ENCODE data around the gene ZBTB20. TPM values are rescaled to one million over a fixed set of nuclear protein-coding genes. Genes with fewer than 3 reads are reported as not detected.

The ZBTB20 gene
- total RNA-seq, 1 experiment from 2014 or later = 26.5 TPM

DNA sequence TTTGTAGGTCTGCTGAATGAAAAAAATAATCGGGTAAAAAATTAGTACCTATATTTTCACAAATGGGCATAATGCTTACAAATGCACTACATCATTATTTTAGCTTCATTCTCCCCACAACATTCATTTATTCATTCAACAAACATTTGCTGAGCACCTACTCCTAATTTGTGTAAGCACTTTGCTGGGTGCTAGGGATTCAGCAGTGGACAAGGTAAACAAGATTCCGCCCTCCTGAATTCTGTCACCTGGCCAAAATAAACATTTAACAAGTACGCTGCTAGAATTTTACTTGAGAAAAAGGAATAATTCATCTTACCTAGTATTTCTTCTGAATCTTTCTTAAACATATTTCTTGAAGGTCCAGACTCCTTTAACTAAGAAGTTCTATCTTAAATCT is 781.2 kb downstream of the ZBTB20 start:
- POLR2A ChIA-PET (ENCODE audit: unreplicated experiment) = interaction anchor here (0.8 kb wide), 1 partner anchor 523 kb away, joined by 3 read pairs; no protein-coding TSS in a partner anchor
- H3K4me1 ChIP-seq (replicated peaks; ENCODE audit: insufficient read depth) = no peaks in the 10 kb centered on the region
- DNase-seq = no peak
- no peak overlapping the region for H3K27ac ChIP-seq
- H3K79me2 ChIP-seq (ENCODE audit: low read depth) = no peaks in the 10 kb centered on the region
- H3K27me3 ChIP-seq (ENCODE audit: insufficient read depth, low read depth) = no peaks in the 10 kb centered on the region
- no peaks in the 10 kb centered on the region for H3K9me3 ChIP-seq (ENCODE audit: insufficient read depth, low read depth)
- no peak overlapping the region for H2AFZ ChIP-seq
- H3K4me2 ChIP-seq = no peak overlapping the region
- intact Hi-C loops (cut with micrococcal nuclease; ENCODE audit: unreplicated experiment) = no loop called here
- no TSS peak for BruUV-seq (replicated peaks)
- H3F3A ChIP-seq (ENCODE audit: insufficient read depth, low read depth) = no peaks in the 10 kb centered on the region
- CTCF ChIA-PET = no interaction called here
- H3K36me3 ChIP-seq (ENCODE audit: low read depth) = no peaks in the 10 kb centered on the region
- H3K9me2 ChIP-seq (ENCODE audit: insufficient read depth) = no peaks in the 10 kb centered on the region
- TF ChIP-seq, protein P1, sequence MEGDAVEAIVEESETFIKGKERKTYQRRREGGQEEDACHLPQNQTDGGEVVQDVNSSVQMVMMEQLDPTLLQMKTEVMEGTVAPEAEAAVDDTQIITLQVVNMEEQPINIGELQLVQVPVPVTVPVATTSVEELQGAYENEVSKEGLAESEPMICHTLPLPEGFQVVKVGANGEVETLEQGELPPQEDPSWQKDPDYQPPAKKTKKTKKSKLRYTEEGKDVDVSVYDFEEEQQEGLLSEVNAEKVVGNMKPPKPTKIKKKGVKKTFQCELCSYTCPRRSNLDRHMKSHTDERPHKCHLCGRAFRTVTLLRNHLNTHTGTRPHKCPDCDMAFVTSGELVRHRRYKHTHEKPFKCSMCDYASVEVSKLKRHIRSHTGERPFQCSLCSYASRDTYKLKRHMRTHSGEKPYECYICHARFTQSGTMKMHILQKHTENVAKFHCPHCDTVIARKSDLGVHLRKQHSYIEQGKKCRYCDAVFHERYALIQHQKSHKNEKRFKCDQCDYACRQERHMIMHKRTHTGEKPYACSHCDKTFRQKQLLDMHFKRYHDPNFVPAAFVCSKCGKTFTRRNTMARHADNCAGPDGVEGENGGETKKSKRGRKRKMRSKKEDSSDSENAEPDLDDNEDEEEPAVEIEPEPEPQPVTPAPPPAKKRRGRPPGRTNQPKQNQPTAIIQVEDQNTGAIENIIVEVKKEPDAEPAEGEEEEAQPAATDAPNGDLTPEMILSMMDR (conservative IDR thresholded peaks at IDR 0.05) = no peak
- TF ChIP-seq EZH2 (IDR thresholded peaks at IDR 0.05; ENCODE audit: low read depth) = no peak
- H4K20me1 ChIP-seq (ENCODE audit: insufficient read depth) = no peaks in the 10 kb centered on the region
- H3K4me3 ChIP-seq = no peak overlapping the region

DNA sequence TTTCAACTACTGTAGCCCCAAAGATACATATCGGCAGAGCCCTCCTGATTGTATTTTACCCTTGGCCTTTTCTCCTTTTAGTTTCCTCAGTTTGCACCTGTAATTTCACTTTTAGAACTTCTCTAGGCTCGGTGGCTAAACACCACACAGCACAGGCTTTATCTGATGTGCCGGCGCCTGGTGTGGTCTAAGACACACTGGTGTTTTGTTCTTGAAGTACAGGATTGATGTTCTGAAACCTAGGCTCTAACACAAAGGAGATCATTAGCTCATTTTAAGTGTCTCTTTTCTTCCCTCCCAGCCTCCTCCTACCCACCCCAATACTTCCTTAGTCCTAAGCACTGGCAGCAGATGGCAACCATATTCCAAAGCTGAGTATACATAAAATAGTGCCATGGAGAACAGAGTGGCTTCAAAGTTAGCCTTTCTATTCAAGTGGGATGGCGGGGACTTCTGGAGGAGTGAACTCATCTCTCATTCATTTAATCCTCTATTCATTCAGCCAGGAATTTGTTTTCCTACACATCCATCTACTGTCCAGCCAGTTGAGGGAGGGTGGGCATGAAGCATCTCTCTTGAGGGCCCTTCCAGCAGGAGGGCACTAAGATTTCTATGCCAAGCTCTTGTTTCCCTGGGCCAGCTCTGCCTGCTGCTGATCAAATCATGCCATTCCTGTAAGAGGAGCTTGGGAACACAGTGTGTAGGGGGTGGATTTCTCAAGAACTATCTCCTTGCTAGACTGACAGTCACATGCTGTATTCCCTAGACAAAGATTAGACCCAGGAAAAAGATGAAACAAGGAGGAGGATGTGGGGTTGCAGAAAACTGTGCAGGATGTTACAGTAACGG is 782.1 kb downstream of the ZBTB20 start:
- Histone ChIP-seq H3K36me3 (ENCODE audit: low read depth) (no peaks in the 10 kb centered on the region), H2AFZ (no peak overlapping the region), H3K9me3 (ENCODE audit: insufficient read depth, low read depth) (no peaks in the 10 kb centered on the region), H3K4me2 (no peak overlapping the region), H3K79me2 (ENCODE audit: low read depth) (no peaks in the 10 kb centered on the region), H3K9me2 (ENCODE audit: insufficient read depth) (no peaks in the 10 kb centered on the region), H3K27ac (no peak overlapping the region), H4K20me1 (ENCODE audit: insufficient read depth) (no peaks in the 10 kb centered on the region), H3K4me1 (replicated peaks; ENCODE audit: insufficient read depth) (no peaks in the 10 kb centered on the region), H3K4me3 (no peak overlapping the region), H3F3A (ENCODE audit: insufficient read depth, low read depth) (no peaks in the 10 kb centered on the region), H3K27me3 (ENCODE audit: insufficient read depth, low read depth) (no peaks in the 10 kb centered on the region)
- ChIA-PET CTCF (interaction anchor here (0.8 kb wide), 1 partner anchor 65 kb away, joined by 7 read pairs; no protein-coding TSS in a partner anchor), POLR2A (ENCODE audit: unreplicated experiment) (interaction anchor here (0.8 kb wide), 1 partner anchor 524 kb away, joined by 3 read pairs; no protein-coding TSS in a partner anchor)
- no TSS peak for BruUV-seq (replicated peaks)
- TF ChIP-seq, protein P1 (conservative IDR thresholded peaks at IDR 0.05) = no peak
- TF ChIP-seq EZH2 (IDR thresholded peaks at IDR 0.05; ENCODE audit: low read depth) = no peak
- intact Hi-C loops (cut with micrococcal nuclease; ENCODE audit: unreplicated experiment) = loop anchor here (5.0 kb wide), 1 partner anchor 213 kb away; no protein-coding TSS in a partner anchor
- no peak for DNase-seq

DNA sequence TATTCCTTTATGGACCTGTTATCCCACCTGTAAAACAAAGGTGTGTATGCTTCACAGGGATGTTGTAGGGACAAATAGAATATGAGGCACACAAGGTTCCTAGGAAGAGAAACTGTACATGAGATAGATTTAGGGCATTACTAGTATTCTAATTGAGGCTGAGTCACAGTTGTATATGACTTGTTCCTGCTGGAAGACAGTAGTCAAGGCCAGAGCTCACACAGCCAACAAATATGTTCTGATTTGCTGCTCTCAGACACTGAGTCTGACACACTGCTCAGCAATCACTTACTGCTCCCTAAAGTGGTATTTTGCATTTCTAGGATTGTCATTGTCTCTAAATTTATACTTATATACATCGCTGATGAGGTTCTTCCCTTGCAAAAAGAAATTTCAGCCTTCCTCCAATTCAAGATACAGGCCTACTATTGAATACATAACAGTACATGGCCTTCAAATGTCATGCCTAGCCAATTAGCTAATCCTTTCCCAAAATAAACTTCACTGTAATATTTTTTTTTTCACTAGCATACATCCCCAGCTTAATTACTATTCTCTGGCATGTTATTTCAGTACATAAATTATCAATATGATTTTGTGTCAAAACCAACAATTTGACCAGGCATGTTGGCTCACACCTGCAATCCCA is 783.4 kb downstream of the ZBTB20 start:
- POLR2A ChIA-PET (ENCODE audit: unreplicated experiment) = no interaction called here
- H3K79me2 ChIP-seq (ENCODE audit: low read depth) = no peaks in the 10 kb centered on the region
- no peaks in the 10 kb centered on the region for H3K36me3 ChIP-seq (ENCODE audit: low read depth)
- no peak overlapping the region for H3K4me3 ChIP-seq
- no peak overlapping the region for H3K27ac ChIP-seq
- no TSS peak for BruUV-seq (replicated peaks)
- H3K4me1 ChIP-seq (replicated peaks; ENCODE audit: insufficient read depth) = no peaks in the 10 kb centered on the region
- H3K9me3 ChIP-seq (ENCODE audit: insufficient read depth, low read depth) = no peaks in the 10 kb centered on the region
- no peak overlapping the region for H2AFZ ChIP-seq
- no peaks in the 10 kb centered on the region for H3K9me2 ChIP-seq (ENCODE audit: insufficient read depth)
- H4K20me1 ChIP-seq (ENCODE audit: insufficient read depth) = no peaks in the 10 kb centered on the region
- intact Hi-C loops (cut with micrococcal nuclease; ENCODE audit: unreplicated experiment) = loop anchor here (2.0 to 5.0 kb wide), 2 partner anchors 211 to 1331 kb away; no protein-coding TSS in a partner anchor
- no peak overlapping the region for H3K4me2 ChIP-seq
- TF ChIP-seq, protein P1 (conservative IDR thresholded peaks at IDR 0.05) = no peak
- TF ChIP-seq EZH2 (IDR thresholded peaks at IDR 0.05; ENCODE audit: low read depth) = no peak
- CTCF ChIA-PET = interaction anchor here (0.7 kb wide), 1 partner anchor 1471 kb away, joined by 3 read pairs; no protein-coding TSS in a partner anchor
- no peak for DNase-seq
- H3F3A ChIP-seq (ENCODE audit: insufficient read depth, low read depth) = no peaks in the 10 kb centered on the region
- H3K27me3 ChIP-seq (ENCODE audit: insufficient read depth, low read depth) = no peaks in the 10 kb centered on the region

Measured in PC-9 (cell line).